A549 (cell line): ENCODE measurements around the gene SH3RF3. TPM values are rescaled to one million over a fixed set of nuclear protein-coding genes. Genes with fewer than 3 reads are reported as not detected.

Experiments
- ATAC-seq, 2 experiments: fragments of 200-7000 bp in 1 of 2; fragments of >200 bp in 1 of 2; cut with Nextera tagmentation in 1 of 2; cut with Tn5 transposase in 1 of 2; 3 replicates each; pipeline versions ENCODE4 v1.8.0 to v1.9.1; 2018 to 2020; ENCODE audit warnings: mild to moderate bottlenecking in 1 of 2, moderate library complexity in 1 of 2
- CTCF ChIA-PET: fragments of 300-600 bp; sonication (Branson Sonifier 250); formaldehyde crosslinking; extraction: SDS; loops from one replicate; lab custom pipeline; 2021; ENCODE audit warnings: antibody characterized with exemption, inconsistent platforms; lab: Yijun Ruan, JAX
- POLR2A ChIA-PET: fragments of 350-600 bp; formaldehyde crosslinking; extraction: SDS; loops from one replicate; lab custom pipeline; 2021; ENCODE audit warnings: antibody characterized with exemption, inconsistent platforms; lab: Yijun Ruan, JAX
- DNase-seq, 2 experiments: peaks; one replicate each; pipeline versions ENCODE4 v3.0.0 to v3.0.0-alpha.2; 2011 to 2016; ENCODE audit warnings: low read depth in 1 of 2, low spot score in 1 of 2
- FAIRE-seq: peaks from 2 replicates; lab custom pipeline; 2011; peaks lifted over from hg19 to GRCh38; lab: Jason Lieb, UNC
- H3K27ac ChIP-seq, 2 experiments: fragments of >200 bp; sonication (Bioruptor Twin); formaldehyde crosslinking; 3 replicates each; pipeline ENCODE4 v1.5.1; 2016 to 2017
- H3K4me1 ChIP-seq: fragments of >200 bp; sonication (Bioruptor Twin); formaldehyde crosslinking; 3 replicates; pipeline ENCODE4 v1.6.1; 2016
- H3K4me2 ChIP-seq: fragments of >200 bp; sonication (Bioruptor Twin); formaldehyde crosslinking; 3 replicates; pipeline ENCODE4 v1.6.1; 2016
- H3K4me3 ChIP-seq: fragments of >200 bp; sonication (Bioruptor Twin); formaldehyde crosslinking; 3 replicates; pipeline ENCODE4 v1.5.1; 2016
- H3K9me3 ChIP-seq: fragments of >200 bp; sonication (Bioruptor Twin); formaldehyde crosslinking; 3 replicates; pipeline ENCODE4 v1.6.1; 2016
- CBX8 ChIP-seq: fragments of 200-600 bp; sonication (generic); IDR thresholded peaks from 2 replicates; pipeline ENCODE4 v1.6.1; 2016
- CEBPB ChIP-seq, 2 experiments: fragments of >200 bp in 1 of 2; sonication (Bioruptor Twin) in 1 of 2; formaldehyde crosslinking in 1 of 2; IDR thresholded peaks; 2 replicates each; pipeline ENCODE4 v1.6.1; 2012 to 2016
- CHD2 ChIP-seq: fragments of 150-350 bp; IDR thresholded peaks from 2 replicates; pipeline ENCODE4 v1.6.1; 2014; ENCODE audit warnings: low read length; ENCODE audit not compliant: partially characterized antibody
- EHMT2 ChIP-seq: fragments of 200-600 bp; sonication (generic); IDR thresholded peaks from 2 replicates; pipeline ENCODE4 v1.6.1; 2016; ENCODE audit warnings: antibody characterized with exemption, low read depth, mild to moderate bottlenecking, moderate library complexity
- ELK1 ChIP-seq: fragments of 150-350 bp; IDR thresholded peaks from 2 replicates; pipeline ENCODE4 v1.6.1; 2014; ENCODE audit warnings: low read depth, mild to moderate bottlenecking, low read length
- EP300 ChIP-seq, 2 experiments: fragments of >200 bp; sonication (Bioruptor Twin); formaldehyde crosslinking; IDR thresholded peaks; 2 replicates in 1 of 2; 3 replicates in 1 of 2; pipeline ENCODE4 v1.6.1; 2016 to 2017
- FOSL2 ChIP-seq, 2 experiments: fragments of 450-650 bp in 1 of 2; fragments of >200 bp in 1 of 2; sonication (Bioruptor Twin) in 1 of 2; formaldehyde crosslinking; IDR thresholded peaks; 2 replicates each; pipeline versions ENCODE4 v1.5.0 to v1.6.1; 2016 to 2020; ENCODE audit warnings: mild to moderate bottlenecking in 1 of 2, moderate library complexity in 1 of 2
- HES2 ChIP-seq: fragments of >200 bp; sonication (Bioruptor Twin); formaldehyde crosslinking; IDR thresholded peaks from 2 replicates; pipeline ENCODE4 v1.6.1; 2016
- HOXB13 ChIP-seq: fragments of 250-450 bp; sonication (Bioruptor Pico); IDR thresholded peaks from 2 replicates; pipeline ENCODE4 v1.5.0; 2020; ENCODE audit warnings: low read depth, mild to moderate bottlenecking, moderate library complexity
- JUNB ChIP-seq: fragments of >200 bp; sonication (Bioruptor Twin); formaldehyde crosslinking; IDR thresholded peaks from 2 replicates; pipeline ENCODE4 v1.6.1; 2016
- NFE2L2 ChIP-seq: fragments of 150-350 bp; conservative IDR thresholded peaks from 2 replicates; pipeline ENCODE4 v1.6.1; 2014; ENCODE audit warnings: low read length
- NR3C1 ChIP-seq: fragments of >200 bp; sonication (Bioruptor Twin); formaldehyde crosslinking; IDR thresholded peaks from 3 replicates; pipeline ENCODE4 v1.6.1; 2017
- PHF8 ChIP-seq: fragments of 200-600 bp; sonication (generic); IDR thresholded peaks from 2 replicates; pipeline ENCODE4 v1.6.1; 2016; ENCODE audit warnings: low read depth, mild to moderate bottlenecking, antibody characterized with exemption, moderate library complexity, borderline replicate concordance
- POLR2A ChIP-seq: IDR thresholded peaks from 2 replicates; pipeline ENCODE4 v1.6.1; 2012; ENCODE audit warnings: mild to moderate bottlenecking, low read length
- RAD21 ChIP-seq, 2 experiments: fragments of >200 bp in 1 of 2; sonication (Bioruptor Twin) in 1 of 2; formaldehyde crosslinking in 1 of 2; IDR thresholded peaks in 1 of 2; conservative IDR thresholded peaks in 1 of 2; 2 replicates in 1 of 2; 3 replicates in 1 of 2; pipeline ENCODE4 v1.6.1; 2012 to 2018; ENCODE audit warnings: inconsistent platforms in 1 of 2
- RARB ChIP-seq: fragments of 250-450 bp; sonication (Bioruptor Pico); IDR thresholded peaks from 2 replicates; pipeline ENCODE4 v1.8.0; 2021; ENCODE audit warnings: mild to moderate bottlenecking, moderate library complexity
- RCOR1 ChIP-seq: fragments of 150-350 bp; IDR thresholded peaks from 2 replicates; pipeline ENCODE4 v1.6.1; 2014; ENCODE audit warnings: antibody characterized with exemption, low read length, low read depth
- RNF2 ChIP-seq: fragments of 200-600 bp; sonication (generic); IDR thresholded peaks from 2 replicates; pipeline ENCODE4 v1.6.1; 2016; ENCODE audit warnings: low read depth, mild to moderate bottlenecking, antibody characterized with exemption, moderate library complexity, borderline replicate concordance
- SMC3 ChIP-seq: fragments of >200 bp; sonication (Bioruptor Twin); formaldehyde crosslinking; IDR thresholded peaks from 3 replicates; pipeline ENCODE4 v1.6.1; 2018; ENCODE audit warnings: inconsistent platforms
- ZFP36 ChIP-seq: fragments of 450-650 bp; IDR thresholded peaks from 2 replicates; pipeline ENCODE4 v1.6.1; 2014; ENCODE audit warnings: borderline replicate concordance; ENCODE audit not compliant: partially characterized antibody
- ZNF302 ChIP-seq: fragments of 250-450 bp; sonication (Bioruptor Pico); IDR thresholded peaks from 2 replicates; pipeline ENCODE4 v1.9.0; 2021; ENCODE audit warnings: inconsistent platforms, mild to moderate bottlenecking, moderate library complexity
- WGBS: methylation state at CpG from one replicate; pipeline ENCODE4 v1.1.6; 2017; ENCODE audit errors: missing lambda C conversion rate; 5-methylcytosine and 5-hydroxymethylcytosine counted together
- polyA plus RNA-seq, 4 experiments: library from polyadenylated mRNA; depleted of rRNA in 3 of 4; stranded (reverse); fragments of >200 nt; fragmentation: RNase III in 1 of 4; extraction: RNeasy Plus Mini Kit Qiagen cat#74134 plus additional on column Dnase treatment in 1 of 4; gene quantifications; 2 replicates in 3 of 4; 3 replicates in 1 of 4; pipeline ENCODE4 v1.2.3, GENCODE V29; 2011 to 2017
- TF ChIP-seq, protein P1 (sequence below): IDR thresholded peaks from 2 replicates; pipeline ENCODE4 v1.6.1; 2012
- TF ChIP-seq, protein P2 (sequence below): fragments of 200-600 bp; sonication (generic); IDR thresholded peaks from 2 replicates; pipeline ENCODE4 v1.6.1; 2016; ENCODE audit warnings: antibody characterized with exemption, mild to moderate bottlenecking, moderate library complexity
- TF ChIP-seq, protein P3 (sequence below): fragments of 250-450 bp; sonication (Bioruptor Pico); IDR thresholded peaks from 2 replicates; pipeline ENCODE4 v1.5.0; 2021; ENCODE audit warnings: mild to moderate bottlenecking, moderate library complexity, borderline replicate concordance

The SH3RF3 gene
- polyA plus RNA-seq, 2 of the 4 experiments (the other 2 are of a cell fraction), result 0.04 to 0.21 TPM

- FAIRE-seq, result no peak
- no peak overlapping the region for H3K27ac ChIP-seq
These were observed 35.3 kb downstream of the SH3RF3 start for GRCh38 chr2:109164311-109164710.

DNA sequence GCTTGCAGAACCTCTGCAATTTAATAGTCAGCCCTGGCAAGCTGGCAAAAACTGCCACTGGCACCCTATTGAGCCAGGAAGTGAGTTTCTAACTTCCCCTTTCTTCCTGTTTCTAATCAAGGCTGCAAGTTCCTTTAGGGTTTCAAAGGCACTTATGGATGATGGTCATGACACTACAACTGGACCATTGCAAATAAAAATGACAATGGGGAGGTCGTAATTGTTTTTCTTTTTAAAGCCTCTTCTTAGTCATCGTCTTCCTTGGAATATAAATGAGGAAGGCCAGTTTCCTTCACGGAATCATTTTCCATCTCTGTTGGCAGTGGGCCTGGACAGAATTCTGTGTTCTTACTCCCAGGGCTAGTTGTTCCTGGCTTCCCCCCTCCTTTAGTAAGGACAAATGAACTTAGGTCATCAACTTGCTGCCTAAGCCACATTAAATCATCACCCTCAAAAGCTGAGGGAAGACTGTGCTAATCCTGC lies 35.8 kb downstream of the SH3RF3 start:
- DNase-seq (no peak), ATAC-seq (no peak), FAIRE-seq (no peak)
- Histone ChIP-seq H3K4me1 (no peaks in the 10 kb centered on the region), H3K27ac (no peak overlapping the region), H3K4me3 (no peak overlapping the region), H3K9me3 (no peaks in the 10 kb centered on the region), H3K4me2 (no peak overlapping the region)
- ChIA-PET POLR2A (no interaction called here), CTCF (no interaction called here)
- 53% methylated on average over 3 of the region's 3 CpGs for WGBS
- no peak for TF ChIP-seq FOSL2 (IDR thresholded peaks at IDR 0.05)
- TF ChIP-seq FOSL2 (CRISPR knock-in tag; IDR thresholded peaks at IDR 0.05), result no peak
- TF ChIP-seq, protein P1, sequence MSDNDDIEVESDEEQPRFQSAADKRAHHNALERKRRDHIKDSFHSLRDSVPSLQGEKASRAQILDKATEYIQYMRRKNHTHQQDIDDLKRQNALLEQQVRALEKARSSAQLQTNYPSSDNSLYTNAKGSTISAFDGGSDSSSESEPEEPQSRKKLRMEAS, result no peak
- TF ChIP-seq CHD2, result no peak
- no peak for TF ChIP-seq ELK1

More at GRCh38 chr2:109164311-109164710, 35.3 kb downstream of the SH3RF3 start:
- no peak for TF ChIP-seq PHF8
- TF ChIP-seq RARB (CRISPR knock-in tag), result no peak
- TF ChIP-seq ZFP36, result no peak
- TF ChIP-seq RAD21 (conservative IDR thresholded peaks at IDR 0.05 in 1 of 2, IDR thresholded peaks at IDR 0.05 in 1 of 2), result no peak
- TF ChIP-seq RNF2, result no peak
- TF ChIP-seq RCOR1, result no peak
- no peak for TF ChIP-seq HOXB13 (CRISPR knock-in tag)
- no peak for TF ChIP-seq SMC3
- CTCF ChIA-PET, result no interaction called here
- ATAC-seq, result no peak
- H3K4me2 ChIP-seq, result no peak overlapping the region
- WGBS, result 15% methylated on average over 1 of the region's 1 CpG
- H3K4me1 ChIP-seq, result no peaks in the 10 kb centered on the region
- POLR2A ChIA-PET, result no interaction called here
- H3K4me3 ChIP-seq, result no peak overlapping the region
- H3K9me3 ChIP-seq, result no peaks in the 10 kb centered on the region
- DNase-seq, result no peak

- no peaks in the 10 kb centered on the region for H3K4me1 ChIP-seq
- no peak for TF ChIP-seq EP300 (IDR thresholded peaks at IDR 0.05)
- TF ChIP-seq CEBPB (IDR thresholded peaks at IDR 0.05), result no peak
- no peak for TF ChIP-seq POLR2A
- no peak for TF ChIP-seq RCOR1
- TF ChIP-seq NFE2L2, result no peak
- TF ChIP-seq CHD2, result no peak
- TF ChIP-seq HOXB13 (CRISPR knock-in tag), result no peak
- TF ChIP-seq JUNB, result no peak
- TF ChIP-seq ELK1, result no peak
- no peak for TF ChIP-seq ZNF302 (CRISPR knock-in tag)
- TF ChIP-seq, protein P2, sequence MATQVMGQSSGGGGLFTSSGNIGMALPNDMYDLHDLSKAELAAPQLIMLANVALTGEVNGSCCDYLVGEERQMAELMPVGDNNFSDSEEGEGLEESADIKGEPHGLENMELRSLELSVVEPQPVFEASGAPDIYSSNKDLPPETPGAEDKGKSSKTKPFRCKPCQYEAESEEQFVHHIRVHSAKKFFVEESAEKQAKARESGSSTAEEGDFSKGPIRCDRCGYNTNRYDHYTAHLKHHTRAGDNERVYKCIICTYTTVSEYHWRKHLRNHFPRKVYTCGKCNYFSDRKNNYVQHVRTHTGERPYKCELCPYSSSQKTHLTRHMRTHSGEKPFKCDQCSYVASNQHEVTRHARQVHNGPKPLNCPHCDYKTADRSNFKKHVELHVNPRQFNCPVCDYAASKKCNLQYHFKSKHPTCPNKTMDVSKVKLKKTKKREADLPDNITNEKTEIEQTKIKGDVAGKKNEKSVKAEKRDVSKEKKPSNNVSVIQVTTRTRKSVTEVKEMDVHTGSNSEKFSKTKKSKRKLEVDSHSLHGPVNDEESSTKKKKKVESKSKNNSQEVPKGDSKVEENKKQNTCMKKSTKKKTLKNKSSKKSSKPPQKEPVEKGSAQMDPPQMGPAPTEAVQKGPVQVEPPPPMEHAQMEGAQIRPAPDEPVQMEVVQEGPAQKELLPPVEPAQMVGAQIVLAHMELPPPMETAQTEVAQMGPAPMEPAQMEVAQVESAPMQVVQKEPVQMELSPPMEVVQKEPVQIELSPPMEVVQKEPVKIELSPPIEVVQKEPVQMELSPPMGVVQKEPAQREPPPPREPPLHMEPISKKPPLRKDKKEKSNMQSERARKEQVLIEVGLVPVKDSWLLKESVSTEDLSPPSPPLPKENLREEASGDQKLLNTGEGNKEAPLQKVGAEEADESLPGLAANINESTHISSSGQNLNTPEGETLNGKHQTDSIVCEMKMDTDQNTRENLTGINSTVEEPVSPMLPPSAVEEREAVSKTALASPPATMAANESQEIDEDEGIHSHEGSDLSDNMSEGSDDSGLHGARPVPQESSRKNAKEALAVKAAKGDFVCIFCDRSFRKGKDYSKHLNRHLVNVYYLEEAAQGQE, result no peak
- TF ChIP-seq CBX8, result no peak
- no peak for TF ChIP-seq HES2
- TF ChIP-seq NR3C1, result no peak
- TF ChIP-seq, protein P3, sequence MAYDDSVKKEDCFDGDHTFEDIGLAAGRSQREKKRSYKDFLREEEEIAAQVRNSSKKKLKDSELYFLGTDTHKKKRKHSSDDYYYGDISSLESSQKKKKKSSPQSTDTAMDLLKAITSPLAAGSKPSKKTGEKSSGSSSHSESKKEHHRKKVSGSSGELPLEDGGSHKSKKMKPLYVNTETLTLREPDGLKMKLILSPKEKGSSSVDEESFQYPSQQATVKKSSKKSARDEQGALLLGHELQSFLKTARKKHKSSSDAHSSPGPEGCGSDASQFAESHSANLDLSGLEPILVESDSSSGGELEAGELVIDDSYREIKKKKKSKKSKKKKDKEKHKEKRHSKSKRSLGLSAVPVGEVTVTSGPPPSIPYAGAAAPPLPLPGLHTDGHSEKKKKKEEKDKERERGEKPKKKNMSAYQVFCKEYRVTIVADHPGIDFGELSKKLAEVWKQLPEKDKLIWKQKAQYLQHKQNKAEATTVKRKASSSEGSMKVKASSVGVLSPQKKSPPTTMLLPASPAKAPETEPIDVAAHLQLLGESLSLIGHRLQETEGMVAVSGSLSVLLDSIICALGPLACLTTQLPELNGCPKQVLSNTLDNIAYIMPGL (CRISPR knock-in tag), result no peak
- no peak for TF ChIP-seq EHMT2
- no peak for TF ChIP-seq RARB (CRISPR knock-in tag)
- TF ChIP-seq, all 56 proteins: peak for 0
- 77% methylated on average over 2 of the region's 2 CpGs for WGBS
- DNase-seq (no peak), FAIRE-seq (no peak), ATAC-seq (no peak)
- Histone ChIP-seq H3K9me3 (no peaks in the 10 kb centered on the region), H3K4me2 (no peak overlapping the region), H3K4me3 (no peak overlapping the region), H3K27ac (no peak overlapping the region)
- CTCF ChIA-PET, result interaction anchor here (1.0 to 1.1 kb wide), 2 partner anchors 9 to 21 kb away, joined by 3 read pairs; no protein-coding TSS in a partner anchor
- POLR2A ChIA-PET, result no interaction called here
These were observed 37.8 kb downstream of the SH3RF3 start for GRCh38 chr2:109166811-109167210.
